ENCODE data around the gene PLCL2. TPM values are rescaled to one million over a fixed set of nuclear protein-coding genes. Genes with fewer than 3 reads are reported as not detected.

PLCL2 gene
- total and polyA plus RNA-seq, 8 donors, result 1.8 to 12.1 (median 7.4) TPM

DNA sequence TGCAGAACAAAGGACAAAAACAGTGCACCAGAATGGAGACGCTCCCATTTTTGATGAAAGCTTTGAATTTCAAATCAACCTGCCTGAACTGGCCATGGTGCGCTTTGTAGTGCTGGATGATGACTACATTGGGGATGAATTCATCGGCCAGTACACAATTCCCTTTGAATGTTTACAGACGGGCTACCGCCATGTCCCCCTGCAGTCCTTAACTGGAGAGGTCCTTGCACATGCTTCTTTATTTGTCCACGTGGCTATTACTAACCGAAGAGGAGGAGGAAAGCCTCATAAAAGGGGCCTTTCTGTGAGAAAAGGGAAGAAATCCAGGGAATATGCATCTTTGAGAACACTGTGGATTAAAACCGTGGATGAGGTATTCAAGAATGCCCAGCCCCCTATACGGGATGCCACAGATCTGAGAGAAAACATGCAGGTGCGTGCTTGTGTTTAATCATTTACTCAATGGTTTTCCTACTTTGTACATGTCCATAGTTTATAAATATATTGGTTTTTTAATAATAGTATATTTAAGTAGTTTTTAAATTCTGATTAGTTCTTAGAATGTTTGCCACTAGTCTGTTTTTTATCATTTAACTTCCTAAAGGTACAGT lies 127.1 kb downstream of the PLCL2 start:
- DNase-seq (peak in 1 of 6 donors; percentile 42), ATAC-seq (peak in 3 of 4 donors; percentile 47 to 52 (median 48)), FAIRE-seq (no peak)
- H3K4me1 ChIP-seq, result peaks cover 34 to 45% (median 38%) of the 10 kb centered on the region in 3 donors
- H3K4me3 ChIP-seq, result no peak overlapping the region
- peak overlapping the region in 2 of 4 donors; percentile 35 to 63 for H3K27ac ChIP-seq
- 45 to 46% methylated on average over 10 of the region's 10 CpGs for WGBS, 2 donors
- TF ChIP-seq CTCF (IDR thresholded peaks at IDR 0.05), result no peak
- no peaks in the 10 kb centered on the region for H3K9me3 ChIP-seq
- intact Hi-C loops (cut with DNase I), result no loop called here
- no peaks in the 10 kb centered on the region for H3K27me3 ChIP-seq
- no peaks in the 10 kb centered on the region for H3K36me3 ChIP-seq

DNA sequence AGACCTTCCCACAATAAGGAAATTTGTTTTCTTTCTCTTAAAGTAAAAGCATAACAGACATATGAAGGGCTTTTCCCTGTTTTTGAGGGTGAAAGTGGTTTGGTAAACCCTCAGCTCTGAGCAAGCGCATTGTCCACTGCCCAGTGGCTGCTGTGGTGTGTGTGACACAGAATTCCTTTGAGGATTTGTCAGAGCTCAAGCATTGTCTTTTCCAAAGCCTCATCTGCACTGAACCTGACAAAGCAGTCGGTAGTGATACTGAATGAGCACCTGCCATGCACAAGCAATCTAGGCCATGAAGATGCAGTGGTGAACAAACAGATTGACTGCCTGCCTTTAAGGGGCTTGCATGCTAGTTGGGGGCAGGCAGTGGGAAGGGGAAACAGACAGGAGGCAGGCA lies 128.3 kb downstream of the PLCL2 start:
- peaks cover 34 to 45% (median 38%) of the 10 kb centered on the region in 3 donors for H3K4me1 ChIP-seq
- peak in 2 of 4 donors; percentile 8 to 22 for ATAC-seq

GRCh38 chr3:17013571-17013970 lies 128.8 kb downstream of the PLCL2 start:
- TF ChIP-seq CTCF (IDR thresholded peaks at IDR 0.05), result no peak

More for the DNA sequence above, 128.3 kb downstream of the PLCL2 start:
- Histone ChIP-seq H3K36me3 (no peaks in the 10 kb centered on the region), H3K9me3 (no peaks in the 10 kb centered on the region), H3K27me3 (no peaks in the 10 kb centered on the region), H3K27ac (peak overlapping the region; percentile 26 to 71 (median 56)), H3K4me3 (no peak overlapping the region)
- no peak for TF ChIP-seq CTCF (IDR thresholded peaks at IDR 0.05)
- 54 to 55% methylated on average over 2 of the region's 2 CpGs for WGBS, 2 donors
- no peak for DNase-seq
- intact Hi-C loops (cut with DNase I), result no loop called here
- no peak for FAIRE-seq

DNA sequence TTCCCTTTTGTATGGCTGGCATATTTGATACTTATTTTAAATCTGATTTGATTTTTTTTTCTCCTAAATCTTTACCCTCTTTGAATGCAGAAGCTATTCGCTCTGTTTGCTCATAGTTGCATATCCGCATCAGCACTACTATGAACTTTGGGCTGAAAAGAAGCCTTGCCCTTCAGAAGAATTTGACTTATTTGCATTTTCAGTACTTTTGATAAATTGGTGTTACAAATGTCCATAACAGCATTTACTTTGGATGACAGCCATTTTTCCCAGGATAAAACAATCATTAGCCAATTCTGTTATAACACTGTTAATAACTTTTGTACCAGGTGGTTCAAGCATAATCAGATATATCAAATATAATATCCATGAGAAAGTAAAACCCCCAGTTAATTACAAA lies 129.5 kb downstream of the PLCL2 start:
- FAIRE-seq (no peak), ATAC-seq (peak; percentile 56 to 80 (median 74)), DNase-seq (no peak)
- H3K4me3 ChIP-seq, result peak overlapping the region in 2 of 4 donors; percentile 24 to 26
- H3K9me3 ChIP-seq, result no peaks in the 10 kb centered on the region
- H3K27me3 ChIP-seq, result no peaks in the 10 kb centered on the region
- TF ChIP-seq CTCF (IDR thresholded peaks at IDR 0.05), result no peak
- H3K4me1 ChIP-seq, result peaks cover 34 to 45% (median 38%) of the 10 kb centered on the region in 3 donors
- H3K36me3 ChIP-seq, result no peaks in the 10 kb centered on the region
- intact Hi-C loops (cut with DNase I), result no loop called here
- peak overlapping the region; percentile 26 to 71 (median 59) for H3K27ac ChIP-seq
- 17 to 22% methylated on average over 2 of the region's 2 CpGs for WGBS, 2 donors

More at GRCh38 chr3:17013571-17013970, 128.8 kb downstream of the PLCL2 start:
- intact Hi-C loops (cut with DNase I), result no loop called here
- WGBS, 2 donors, result 69 to 73% methylated on average over 4 of the region's 4 CpGs
- Histone ChIP-seq H3K27ac (peak overlapping the region; percentile 26 to 71 (median 56)), H3K9me3 (no peaks in the 10 kb centered on the region), H3K36me3 (no peaks in the 10 kb centered on the region), H3K4me3 (no peak overlapping the region), H3K4me1 (peaks cover 34 to 45% (median 38%) of the 10 kb centered on the region in 3 donors), H3K27me3 (no peaks in the 10 kb centered on the region)
- ATAC-seq (peak in 3 of 4 donors; percentile 7 to 16 (median 11)), DNase-seq (no peak), FAIRE-seq (no peak)

- intact Hi-C loops (cut with DNase I), result no loop called here
- Histone ChIP-seq H3K27ac (peak overlapping the region in 3 of 4 donors; percentile 55 to 71 (median 63)), H3K36me3 (no peaks in the 10 kb centered on the region), H3K4me3 (peak overlapping the region in 2 of 4 donors; percentile 24 to 26), H3K4me1 (peaks cover 34 to 45% (median 38%) of the 10 kb centered on the region in 3 donors), H3K9me3 (no peaks in the 10 kb centered on the region), H3K27me3 (no peaks in the 10 kb centered on the region)
- FAIRE-seq (no peak), ATAC-seq (peak; percentile 45 to 72 (median 62)), DNase-seq (peak in 1 of 6 donors; percentile 21)
- 12 to 18% methylated on average over 8 of the region's 8 CpGs for WGBS, 2 donors
- no peak for TF ChIP-seq CTCF (IDR thresholded peaks at IDR 0.05)
Observed at GRCh38 chr3:17014709-17015108, 130.0 kb downstream of the PLCL2 start.
